ENCODE data around the gene TMBIM6. TPM values are rescaled to one million over a fixed set of nuclear protein-coding genes. Genes with fewer than 3 reads are reported as not detected.
"Not testable (repeated sequence)": the region's sequence is repeated elsewhere in the genome, so short reads cannot be mapped to it uniquely, and the experiment has no call there.

Gene TMBIM6
- total RNA-seq, 2 donors from 2014 or later: 285 to 313 TPM

DNA sequence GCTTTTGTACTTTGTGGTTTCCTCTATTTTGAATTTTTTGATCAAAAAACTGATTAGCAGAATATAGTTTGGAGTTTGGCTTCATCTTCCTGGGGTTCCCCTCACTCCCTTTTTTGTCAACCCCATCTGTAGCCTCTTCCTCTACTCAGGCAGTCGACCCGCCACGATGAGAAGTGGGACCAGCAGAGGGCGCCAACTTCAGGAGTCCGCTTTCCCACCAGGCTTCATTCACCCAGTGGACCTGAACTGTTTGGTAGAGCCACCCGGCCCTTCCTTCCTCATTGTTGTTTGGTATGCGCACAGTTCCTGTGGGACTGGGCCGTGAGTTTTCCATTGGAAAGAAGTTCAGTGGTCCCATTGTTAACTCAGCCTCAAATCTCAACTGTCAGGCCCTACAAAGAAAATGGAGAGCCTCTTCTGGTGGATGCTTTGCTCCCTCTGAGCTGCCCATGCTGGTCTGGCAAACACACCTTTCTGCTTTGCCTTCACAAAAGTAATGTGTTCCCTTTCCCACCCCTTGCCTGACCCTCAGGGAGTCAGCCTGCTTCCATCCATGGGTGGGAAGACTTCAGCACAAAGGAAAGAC lies 21.7 kb downstream of the TMBIM6 start:
- peak; percentile 91 for DNase-seq (ENCODE audit: low spot score)
- intact Hi-C loops (cut with DNase I): no loop called here

DNA sequence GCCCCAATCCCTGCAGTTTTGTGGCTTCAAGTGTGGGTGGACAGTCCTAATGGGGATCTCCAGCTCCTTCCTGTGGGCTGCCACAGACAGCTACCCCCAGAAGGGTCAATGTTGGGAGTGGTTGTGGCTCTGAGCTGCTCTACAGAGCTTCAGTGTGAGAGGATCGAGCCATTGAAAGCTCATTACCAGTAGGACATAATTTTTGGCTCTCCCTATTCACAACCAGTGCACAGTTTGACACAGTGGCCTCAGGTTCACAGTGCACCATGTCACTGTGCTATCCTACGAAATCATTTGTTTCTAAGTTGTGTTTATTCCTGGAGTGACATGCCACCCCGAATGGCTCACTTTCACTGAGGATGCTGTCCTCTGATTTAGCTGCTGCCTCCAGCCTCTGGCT lies 22.8 kb downstream of the TMBIM6 start:
- DNase-seq (ENCODE audit: low spot score): peak; percentile 20
- intact Hi-C loops (cut with DNase I): no loop called here

DNA sequence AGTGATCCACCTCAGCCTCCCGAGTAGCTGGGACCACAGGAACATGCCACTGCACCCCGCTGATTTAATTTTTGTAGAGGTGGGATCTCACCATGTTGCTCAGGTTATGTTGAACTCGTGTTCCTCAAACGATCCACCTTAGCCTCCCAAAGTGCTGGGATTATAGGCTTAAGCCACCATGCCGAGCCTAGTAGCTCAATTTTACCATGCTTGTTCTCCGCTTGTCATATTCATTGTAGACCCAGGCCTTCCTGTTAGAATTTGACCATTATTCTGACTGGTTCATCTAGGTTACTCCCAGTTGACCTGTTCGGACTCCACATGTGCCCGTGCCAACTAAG lies 24.7 kb downstream of the TMBIM6 start:
- intact Hi-C loops (cut with DNase I): no loop called here
- no peak for DNase-seq (ENCODE audit: low spot score)

DNA sequence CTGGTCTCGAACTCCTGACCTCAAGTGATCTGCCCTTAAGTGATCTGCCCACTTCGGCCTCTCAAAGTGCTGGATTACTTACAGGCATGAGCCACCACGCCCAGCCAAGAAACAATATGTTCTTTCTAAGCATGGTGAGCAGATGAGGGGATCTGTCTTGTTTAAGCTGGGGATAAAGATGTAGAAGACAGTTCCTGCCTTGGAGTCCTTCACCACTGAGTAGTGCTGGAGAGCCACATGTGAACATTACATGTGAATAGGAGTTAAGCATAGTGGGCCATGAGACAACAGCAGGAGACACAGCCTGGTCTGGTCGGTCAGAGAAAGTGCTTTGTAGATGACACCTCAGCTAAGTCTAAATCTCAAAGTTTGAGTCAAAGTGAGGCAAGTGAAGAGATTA lies 26.0 kb downstream of the TMBIM6 start:
- intact Hi-C loops (cut with DNase I): no loop called here
- DNase-seq (ENCODE audit: low spot score): no peak

DNA sequence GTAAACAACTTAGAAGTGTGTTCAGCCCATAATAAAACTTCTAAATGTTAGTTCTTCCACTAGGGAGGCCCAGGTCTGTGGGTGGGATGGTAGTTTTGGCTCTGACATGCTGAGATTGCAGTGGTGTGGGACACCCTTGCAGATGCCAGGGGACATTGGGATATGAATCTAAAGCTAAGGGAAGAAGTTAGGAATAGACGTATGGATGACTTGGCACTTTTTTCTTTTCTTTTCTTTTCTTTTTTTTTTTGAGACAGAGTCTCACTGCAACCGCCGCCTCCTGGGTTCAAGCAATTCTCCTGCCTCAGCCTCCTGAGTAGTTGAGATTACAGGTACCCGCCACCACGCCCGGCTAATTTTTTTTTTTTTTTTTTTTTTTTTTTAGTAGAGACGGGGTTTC lies 31.7 kb downstream of the TMBIM6 start:
- intact Hi-C loops (cut with DNase I); DNase-seq (ENCODE audit: low spot score): not testable (repeated sequence)

DNA sequence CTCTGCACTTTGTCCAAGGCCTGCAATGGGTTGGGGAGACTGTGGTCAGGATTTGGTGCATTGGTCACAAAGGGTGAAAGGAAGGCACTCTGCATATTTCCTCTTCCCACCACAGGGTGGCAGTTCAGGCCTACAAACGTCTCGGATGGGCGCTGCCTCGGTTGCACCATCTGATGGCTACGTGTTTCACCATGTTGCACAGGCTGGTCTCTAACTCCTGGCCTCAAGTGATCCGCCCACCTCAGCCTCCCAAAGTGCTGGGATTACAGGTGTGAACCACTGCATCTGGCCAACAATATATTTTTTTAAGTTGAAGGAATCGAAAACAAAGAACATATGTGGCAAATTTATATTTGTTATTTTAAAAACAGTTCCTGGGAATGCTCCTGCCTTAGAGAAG lies 35.1 kb downstream of the TMBIM6 start:
- DNase-seq (ENCODE audit: low spot score): peak; percentile 89
- intact Hi-C loops (cut with DNase I): loop anchor here in 1 of 2 donors (5.0 kb wide), 1 partner anchor 66 kb away; the partner anchor contains the start of gene BCDIN3D

- intact Hi-C loops (cut with DNase I): loop anchor here in 1 of 2 donors (5.0 kb wide), 1 partner anchor 65 kb away; the partner anchor contains the start of gene BCDIN3D
- DNase-seq (ENCODE audit: low spot score): peak; percentile 45
Measured at GRCh38 chr12:49776858-49777257, 35.5 kb downstream of the TMBIM6 start.

DNA sequence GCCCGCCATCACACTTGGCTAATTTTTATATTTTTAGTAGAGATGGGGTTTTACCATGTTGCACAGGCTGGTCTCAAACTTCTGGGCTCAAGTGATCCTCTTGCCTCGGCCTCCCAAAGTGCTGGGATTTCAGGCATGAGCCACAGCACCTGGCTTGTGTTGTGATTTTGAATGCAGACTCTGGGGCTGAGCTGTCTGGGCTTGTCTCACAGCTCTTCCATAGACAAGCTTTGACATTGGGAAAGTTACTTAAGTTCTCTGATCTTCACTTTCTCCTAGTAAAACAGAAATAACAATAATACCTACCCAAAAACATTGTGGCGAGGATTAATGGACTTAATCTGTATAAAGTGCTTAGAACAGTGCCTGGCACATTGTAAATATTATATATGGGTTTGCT lies 36.0 kb downstream of the TMBIM6 start:
- DNase-seq (ENCODE audit: low spot score): peak; percentile 12
- intact Hi-C loops (cut with DNase I): loop anchor here in 1 of 2 donors (5.0 kb wide), 1 partner anchor 65 kb away; the partner anchor contains the start of gene BCDIN3D

- intact Hi-C loops (cut with DNase I): loop anchor here in 1 of 2 donors (5.0 kb wide), 1 partner anchor 64 kb away; the partner anchor contains the start of gene BCDIN3D
- peak; percentile 77 for DNase-seq (ENCODE audit: low spot score)
Measured at GRCh38 chr12:49777800-49778748, 36.7 kb downstream of the TMBIM6 start.

DNA sequence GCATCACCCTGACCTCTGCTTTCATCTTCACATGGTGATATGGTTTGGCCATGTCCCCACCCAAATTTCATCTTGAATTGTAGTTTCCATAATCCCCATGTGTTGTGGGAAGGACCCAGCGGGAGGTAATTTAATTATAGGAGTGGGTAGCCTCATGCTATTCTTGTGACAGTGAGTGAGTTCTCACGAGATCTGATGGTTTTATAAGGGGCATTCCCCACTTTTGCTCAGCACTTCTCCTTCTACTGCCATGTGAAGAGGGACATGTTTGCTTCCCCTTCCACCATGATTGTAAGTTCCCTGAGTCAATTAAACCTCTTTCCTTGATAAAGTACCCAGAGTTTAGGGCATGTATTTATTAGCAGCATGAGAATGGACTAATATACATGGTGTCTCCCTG lies 38.2 kb downstream of the TMBIM6 start:
- intact Hi-C loops (cut with DNase I): loop anchor here in 1 of 2 donors (5.0 kb wide), 1 partner anchor 63 kb away; the partner anchor contains the start of gene BCDIN3D
- DNase-seq (ENCODE audit: low spot score): peak; percentile 17

DNA sequence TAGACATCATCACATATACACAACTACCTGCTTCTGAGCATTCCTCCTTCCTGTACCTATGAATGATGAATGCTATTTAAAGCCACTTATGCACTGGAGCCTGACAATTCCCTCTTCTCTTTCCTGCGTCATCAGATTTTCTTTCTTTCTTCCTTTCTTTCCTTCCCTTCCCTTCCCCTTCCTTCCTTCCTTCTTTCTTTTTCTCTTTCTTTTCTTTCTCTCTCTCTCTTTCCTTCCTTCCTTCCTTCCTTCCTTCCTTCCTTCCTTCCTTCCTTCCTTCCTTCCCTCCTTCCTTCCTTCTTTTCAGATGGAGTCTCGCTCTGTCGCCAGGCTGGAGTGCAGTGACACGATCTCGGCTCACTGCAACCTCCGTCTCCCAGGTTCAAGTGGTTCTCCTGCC lies 39.6 kb downstream of the TMBIM6 start:
- DNase-seq (ENCODE audit: low spot score); intact Hi-C loops (cut with DNase I): not testable (repeated sequence)

GRCh38 chr12:49783917-49784676 lies 42.7 kb downstream of the TMBIM6 start:
- intact Hi-C loops (cut with DNase I): no loop called here
- DNase-seq (ENCODE audit: low spot score): peak; percentile 83

DNA sequence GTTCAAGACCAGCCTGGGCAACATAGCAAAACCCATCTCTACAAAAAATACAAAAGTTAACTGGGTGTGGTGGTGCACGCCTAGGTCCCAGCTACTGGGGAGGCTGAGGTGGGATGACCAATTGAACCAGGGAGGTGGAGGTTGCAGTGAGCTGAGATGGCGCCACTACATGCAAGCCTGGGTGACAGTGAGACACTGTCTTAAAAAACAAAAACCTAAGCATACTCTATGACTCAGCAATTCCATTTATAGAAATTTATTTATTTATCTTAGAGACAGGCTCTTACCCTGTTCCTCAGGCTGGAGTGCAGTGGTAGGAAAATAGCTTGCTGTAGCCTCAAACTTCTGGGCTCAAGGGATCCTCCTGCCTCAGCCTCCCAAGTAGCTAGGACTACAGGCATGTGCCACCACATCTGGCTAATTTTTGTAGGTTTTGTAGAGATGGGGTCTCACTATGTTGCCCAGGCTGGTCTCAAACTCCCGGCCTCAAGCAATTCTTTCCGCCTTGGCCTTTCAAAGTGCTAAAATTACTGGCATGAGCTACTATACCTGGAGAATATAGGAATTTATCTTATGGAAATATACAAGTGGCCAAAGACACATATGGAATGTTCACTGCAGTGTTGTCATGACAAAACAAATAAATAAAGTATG lies 43.5 kb downstream of the TMBIM6 start:
- DNase-seq (ENCODE audit: low spot score): peak; percentile 29
- intact Hi-C loops (cut with DNase I): no loop called here

GRCh38 chr12:49787672-49788071 lies 46.3 kb downstream of the TMBIM6 start:
- DNase-seq (ENCODE audit: low spot score): no peak
- intact Hi-C loops (cut with DNase I): no loop called here

DNA sequence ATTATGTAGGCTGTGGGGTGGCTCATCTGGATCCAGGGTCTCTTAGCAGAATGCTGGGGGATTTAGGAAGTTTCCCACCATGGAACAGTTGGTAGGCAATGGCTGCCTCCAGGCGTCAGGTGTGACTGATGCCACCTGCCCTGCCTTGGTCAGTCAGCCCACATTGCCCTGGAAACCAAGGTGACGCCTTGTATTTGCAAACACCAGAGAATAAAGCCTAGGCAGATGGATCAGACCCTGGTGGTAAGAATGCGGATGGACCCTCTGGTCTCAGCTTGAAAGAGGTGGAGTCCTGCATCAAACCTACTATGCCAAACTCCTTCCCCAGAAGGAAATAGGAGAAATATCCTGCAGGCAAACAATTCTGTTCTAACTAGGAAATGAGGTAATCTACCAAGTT lies 48.6 kb downstream of the TMBIM6 start:
- peak; percentile 44 for DNase-seq (ENCODE audit: low spot score)
- intact Hi-C loops (cut with DNase I): no loop called here

GRCh38 chr12:49790741-49791555 lies 49.6 kb downstream of the TMBIM6 start:
- DNase-seq (ENCODE audit: low spot score): peak; percentile 75
- intact Hi-C loops (cut with DNase I): no loop called here

GRCh38 chr12:49791700-49792099 lies 50.3 kb downstream of the TMBIM6 start:
- peak; percentile 82 for DNase-seq (ENCODE audit: low spot score)
- intact Hi-C loops (cut with DNase I): no loop called here
